WTC11 (cell line): ENCODE data around the gene SLC2A9.

ENCODE experiments used
- ATF2 ChIP-seq: sonication (generic); formaldehyde crosslinking; IDR thresholded peaks from 2 replicates; pipeline ENCODE4 v1.8.1; 2022; ENCODE audit warnings: low read depth, missing genetic modification reagents, borderline replicate concordance
- CDX4 ChIP-seq: fragments of 250-450 bp; sonication (Bioruptor Pico); IDR thresholded peaks from 2 replicates; pipeline ENCODE4 v1.9.0; 2021; ENCODE audit warnings: moderate library complexity, mild to moderate bottlenecking, inconsistent platforms, borderline replicate concordance
- CTCF ChIP-seq: fragments of 200-600 bp; IDR thresholded peaks from 2 replicates; pipeline ENCODE4 v1.8.0; 2022; ENCODE audit warnings: antibody characterized with exemption
- ESRRA ChIP-seq: sonication (generic); formaldehyde crosslinking; IDR thresholded peaks from 2 replicates; pipeline ENCODE4 v1.8.1; 2022; ENCODE audit warnings: mild to moderate bottlenecking, missing genetic modification reagents, borderline replicate concordance
- FOXJ3 ChIP-seq: sonication (generic); formaldehyde crosslinking; IDR thresholded peaks from 2 replicates; pipeline ENCODE4 v1.9.0; 2021; ENCODE audit warnings: missing genetic modification reagents, mild to moderate bottlenecking, borderline replicate concordance
- JUN ChIP-seq: sonication (generic); formaldehyde crosslinking; IDR thresholded peaks from 2 replicates; pipeline ENCODE4 v1.8.0; 2023; ENCODE audit warnings: mild to moderate bottlenecking, missing genetic modification reagents
- NFYB ChIP-seq: sonication (generic); formaldehyde crosslinking; conservative IDR thresholded peaks from 2 replicates; pipeline ENCODE4 v1.8.0; 2022; ENCODE audit warnings: low read depth, missing genetic modification reagents
- SP1 ChIP-seq: sonication (generic); formaldehyde crosslinking; conservative IDR thresholded peaks from 2 replicates; pipeline ENCODE4 v1.8.1; 2022; ENCODE audit warnings: missing genetic modification reagents
- ZMAT4 ChIP-seq: fragments of 250-450 bp; sonication (Bioruptor Pico); IDR thresholded peaks from 2 replicates; pipeline ENCODE4 v1.9.0; 2021; ENCODE audit warnings: mild to moderate bottlenecking
- ZNF138 ChIP-seq: sonication (generic); formaldehyde crosslinking; conservative IDR thresholded peaks from 2 replicates; pipeline ENCODE4 v1.8.1; 2022; ENCODE audit warnings: mild to moderate bottlenecking, moderate library complexity, missing genetic modification reagents
- ZNF232 ChIP-seq: sonication (generic); formaldehyde crosslinking; IDR thresholded peaks from 2 replicates; pipeline ENCODE4 v1.8.0; 2022; ENCODE audit warnings: mild to moderate bottlenecking, missing genetic modification reagents
- ZNF281 ChIP-seq: sonication (generic); formaldehyde crosslinking; IDR thresholded peaks from 2 replicates; pipeline ENCODE4 v1.8.0; 2023; ENCODE audit warnings: mild to moderate bottlenecking, missing genetic modification reagents

- TF ChIP-seq CDX4 (CRISPR knock-in tag) (no peak), CTCF (no peak), ESRRA (no peak), FOXJ3 (no peak), NFYB (CRISPR knock-in tag) (no peak), ZMAT4 (CRISPR knock-in tag) (no peak), ZNF232 (CRISPR knock-in tag) (no peak), ZNF281 (CRISPR knock-in tag) (no peak), SP1 (no peak), JUN (CRISPR knock-in tag) (no peak), ZNF138 (CRISPR knock-in tag) (no peak), ATF2 (CRISPR knock-in tag) (no peak)
Observed at GRCh38 chr4:9989918-9990635, 31.2 kb downstream of the SLC2A9 start.
